ENCODE results near the gene PRELP.
"Not testable (repeated sequence)": the region's sequence is repeated elsewhere in the genome, so short reads cannot be mapped to it uniquely, and the experiment has no call there.

The PRELP gene

DNA sequence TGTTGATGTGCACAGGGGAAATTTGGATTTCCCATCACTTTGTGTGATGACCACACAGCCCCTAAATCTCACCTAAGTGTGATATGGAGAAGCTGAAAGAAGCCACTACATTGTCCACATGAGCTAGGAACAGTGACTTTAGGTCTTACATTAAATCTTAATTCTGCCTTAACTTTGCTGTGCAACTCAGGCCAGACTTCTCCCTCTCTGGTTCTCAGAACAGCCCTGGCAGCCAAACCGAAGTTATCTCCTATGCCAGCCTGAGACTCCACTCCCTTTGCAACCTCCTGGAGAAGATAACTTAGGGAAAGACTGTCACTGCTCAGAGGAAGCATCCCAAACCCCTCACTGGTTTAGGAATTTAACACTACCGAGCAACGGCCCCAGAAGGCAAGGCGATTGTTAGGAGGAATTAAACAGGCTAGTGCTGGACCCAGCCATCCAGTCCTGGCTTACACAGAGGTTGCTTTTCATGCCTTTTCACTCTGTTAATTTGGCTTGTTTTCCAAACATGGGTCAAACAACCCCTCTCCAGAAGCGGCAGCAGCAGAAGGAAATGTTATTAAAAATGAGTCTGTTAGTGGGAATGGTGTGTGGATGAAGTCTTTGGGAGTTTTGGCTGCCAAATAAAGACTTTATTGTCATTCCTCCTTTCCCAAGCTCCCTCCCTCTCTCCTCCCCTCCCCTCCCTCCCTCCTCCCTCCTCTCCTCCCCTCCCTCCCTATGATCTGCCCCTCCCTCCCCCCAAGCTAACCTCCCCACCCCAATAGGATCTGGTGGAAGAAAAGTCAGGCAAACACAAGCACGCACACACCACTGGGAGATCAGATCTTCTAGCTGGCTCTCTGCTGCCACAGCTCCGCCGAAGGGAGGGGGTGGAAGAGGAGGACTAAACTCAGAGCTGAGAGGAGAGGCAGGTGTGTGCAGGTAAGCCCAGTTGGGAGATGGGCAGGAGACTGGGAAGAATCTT, at the start of gene PRELP:
Gene PRELP (plus strand): TSS at position 795 of the 970 bp plus-strand sequence. CDS start 7,379 bp downstream, outside the sequence.
- no peak within 1 kb of the TSS for H3K27ac ChIP-seq
- no peak for DNase-seq (ENCODE audit: low read depth, low spot score)

DNA sequence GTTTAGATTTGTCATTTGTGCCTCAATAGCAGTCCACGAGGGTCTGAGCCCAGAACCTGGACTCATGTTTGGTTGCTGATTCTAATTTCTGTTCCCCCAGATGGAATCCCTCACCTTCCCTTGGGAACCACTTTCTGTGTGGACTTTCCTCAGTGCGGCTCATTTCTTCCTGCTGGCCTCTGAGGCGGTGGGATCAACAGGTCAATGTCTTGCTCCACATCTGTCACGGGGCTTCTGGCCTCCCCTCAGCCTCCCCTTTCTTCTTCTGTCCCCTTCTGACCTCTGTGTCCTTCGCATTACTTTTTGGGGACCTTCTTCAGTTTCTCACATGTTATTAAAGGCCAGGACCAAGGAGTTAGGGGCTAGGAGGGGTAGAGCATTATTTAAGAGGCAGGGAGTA, 49.2 kb upstream of the PRELP start:
- no peak for DNase-seq (ENCODE audit: low read depth, low spot score)
- no peak overlapping the region for H3K27ac ChIP-seq

DNA sequence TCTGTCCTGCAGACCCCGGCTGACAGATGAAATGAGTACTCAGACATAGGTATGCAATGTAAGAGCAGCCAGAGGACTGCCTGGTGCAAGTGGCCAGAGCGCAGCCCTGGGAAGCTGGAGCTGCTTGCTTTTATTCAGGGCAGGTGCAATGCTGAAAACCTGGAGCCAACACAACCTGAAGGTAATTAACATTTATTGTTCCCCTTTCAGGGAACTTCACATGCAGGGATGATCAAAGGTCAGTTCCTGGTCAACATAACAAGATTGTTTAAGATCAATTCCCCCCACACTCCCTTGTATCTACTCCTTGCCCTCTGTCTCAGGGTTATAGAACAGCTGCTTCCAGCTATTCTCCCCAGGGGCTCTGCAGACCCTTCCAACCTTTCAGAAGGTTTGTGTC, 48.7 kb upstream of the PRELP start:
- DNase-seq (ENCODE audit: low read depth, low spot score): no peak
- no peak overlapping the region for H3K27ac ChIP-seq

DNA sequence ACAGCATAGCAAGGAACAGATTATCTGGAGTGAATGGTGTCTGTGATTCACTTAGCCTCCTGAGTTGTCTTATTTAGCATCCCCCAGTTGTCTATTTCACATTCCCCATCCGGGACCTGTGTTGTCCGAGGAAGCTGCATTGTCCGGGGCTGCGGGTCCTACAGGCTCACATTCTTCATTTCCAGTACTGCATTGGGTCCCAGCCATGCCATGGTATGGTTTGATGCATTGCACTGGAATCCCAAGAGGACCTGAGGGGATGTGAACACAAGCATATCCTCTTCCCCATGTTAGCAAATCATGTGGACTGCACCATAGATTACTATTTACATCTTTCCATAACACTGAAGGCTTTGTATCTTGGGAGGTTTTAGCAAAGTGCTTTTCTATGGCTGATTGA, 48.2 kb upstream of the PRELP start:
- no peak overlapping the region for H3K27ac ChIP-seq
- DNase-seq (ENCODE audit: low read depth, low spot score): no peak

DNA sequence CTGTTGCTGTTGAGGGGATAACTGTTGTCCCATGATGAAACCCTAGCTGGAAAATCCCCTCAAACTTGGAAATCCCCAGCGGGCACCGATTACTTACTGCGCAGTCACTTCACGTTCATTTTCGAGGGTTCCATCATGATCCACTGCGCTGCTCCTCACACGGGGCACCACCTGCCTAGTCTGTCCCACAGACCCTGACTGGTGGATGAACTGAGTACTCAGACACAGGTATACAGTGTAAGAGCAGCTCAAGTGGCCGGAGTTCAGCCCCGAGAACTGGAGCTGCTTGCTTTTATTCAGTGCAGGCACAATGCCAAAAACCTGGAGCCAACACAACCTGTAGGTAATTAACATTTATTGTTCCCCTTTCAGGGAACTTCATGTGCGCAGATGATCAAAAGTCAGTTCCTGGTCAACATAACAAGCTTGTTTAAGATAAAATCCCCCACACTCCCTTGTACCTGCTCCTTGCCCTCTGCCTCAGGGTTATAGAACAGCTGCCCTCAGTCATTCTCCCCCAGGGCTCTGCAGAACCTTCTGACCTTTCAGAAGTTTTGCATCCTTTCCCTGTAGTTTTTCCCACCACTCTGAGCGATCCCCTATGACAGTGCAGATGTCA, 46.5 kb upstream of the PRELP start:
- DNase-seq (ENCODE audit: low read depth, low spot score): no peak
- H3K27ac ChIP-seq: no peak overlapping the region

DNA sequence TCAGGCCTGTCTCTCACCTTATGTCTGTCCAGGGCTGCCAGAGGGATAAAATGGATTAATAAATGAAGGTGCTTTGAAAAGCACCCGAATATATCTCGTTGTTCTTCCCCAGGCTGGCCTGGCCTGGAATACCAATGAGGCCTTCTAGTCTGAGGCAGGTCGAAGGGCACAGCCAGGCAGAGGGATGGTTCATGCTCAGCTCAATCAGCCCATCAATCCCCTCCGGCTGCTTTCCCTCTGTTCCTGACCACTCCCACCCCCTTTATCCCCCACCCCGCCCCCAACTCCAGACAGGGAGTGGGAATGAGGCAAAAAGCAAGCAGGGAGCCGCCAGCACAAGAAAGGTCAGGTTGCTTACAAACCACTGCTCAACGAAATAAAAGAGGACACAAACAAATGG, 40.0 kb upstream of the PRELP start:
- H3K27ac ChIP-seq: no peak overlapping the region
- DNase-seq (ENCODE audit: low read depth, low spot score): no peak

DNA sequence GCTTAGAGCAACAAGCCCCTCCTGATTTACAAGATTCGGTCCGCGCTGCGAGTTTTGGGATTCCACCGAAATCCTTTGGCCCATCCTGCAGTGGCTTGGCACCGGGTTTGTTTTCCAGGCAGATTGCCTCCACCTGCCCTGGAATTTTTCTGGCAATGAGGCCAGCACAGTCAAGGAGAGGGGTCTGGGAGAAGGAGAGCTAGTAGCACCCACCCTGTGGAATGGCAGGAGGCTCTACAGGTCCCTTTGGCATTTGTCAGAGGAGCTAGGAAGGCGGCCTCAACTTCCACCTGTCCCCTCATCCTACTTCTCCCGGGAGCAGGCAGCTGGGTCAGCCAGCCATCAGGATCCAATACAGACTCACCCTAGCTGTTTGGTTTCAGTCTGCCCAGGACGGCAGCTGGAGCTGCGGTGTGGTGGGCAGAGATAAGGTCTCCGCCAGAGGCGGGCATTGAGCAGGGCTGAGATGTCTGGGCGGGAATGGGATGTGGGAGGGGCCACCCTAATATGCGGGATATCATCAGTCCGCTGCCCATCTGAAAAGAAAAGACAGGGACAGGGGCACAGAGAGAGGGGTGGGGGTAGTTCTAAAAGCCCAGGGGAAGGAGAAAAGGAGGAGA, 37.8 kb upstream of the PRELP start:
- no peak for DNase-seq (ENCODE audit: low read depth, low spot score)

DNA sequence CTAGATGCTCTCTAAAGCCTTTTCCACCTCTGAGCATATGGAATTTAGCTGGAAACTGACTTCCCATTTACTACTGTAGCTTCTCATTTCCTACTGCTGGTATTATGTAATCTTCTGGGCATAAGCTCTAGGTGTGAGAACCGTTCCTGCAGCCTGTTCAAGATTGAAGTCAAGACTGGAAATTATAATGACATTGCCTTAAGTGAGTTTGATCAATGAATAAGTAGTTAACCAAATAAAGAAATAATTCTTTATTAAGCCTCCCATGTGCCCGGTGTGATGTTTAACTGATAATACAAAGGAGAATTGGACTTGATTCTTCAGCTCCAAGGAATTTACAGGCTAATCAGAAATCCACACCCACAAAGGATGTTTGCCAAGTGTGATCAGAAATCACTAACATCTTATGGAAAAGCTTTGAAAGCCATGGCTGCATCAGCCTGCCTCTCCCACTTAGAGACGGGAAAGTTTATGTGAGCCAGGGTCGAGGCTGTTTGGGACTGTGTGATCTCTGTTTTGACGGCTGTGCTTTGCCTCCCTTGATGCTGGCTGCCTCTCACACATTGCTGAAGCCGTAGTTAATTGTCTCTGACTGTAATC, 36.4 kb upstream of the PRELP start:
- H3K27ac ChIP-seq: no peak overlapping the region
- DNase-seq (ENCODE audit: low read depth, low spot score): no peak

More for the DNA sequence above, 37.8 kb upstream of the PRELP start:
- no peak overlapping the region for H3K27ac ChIP-seq

DNA sequence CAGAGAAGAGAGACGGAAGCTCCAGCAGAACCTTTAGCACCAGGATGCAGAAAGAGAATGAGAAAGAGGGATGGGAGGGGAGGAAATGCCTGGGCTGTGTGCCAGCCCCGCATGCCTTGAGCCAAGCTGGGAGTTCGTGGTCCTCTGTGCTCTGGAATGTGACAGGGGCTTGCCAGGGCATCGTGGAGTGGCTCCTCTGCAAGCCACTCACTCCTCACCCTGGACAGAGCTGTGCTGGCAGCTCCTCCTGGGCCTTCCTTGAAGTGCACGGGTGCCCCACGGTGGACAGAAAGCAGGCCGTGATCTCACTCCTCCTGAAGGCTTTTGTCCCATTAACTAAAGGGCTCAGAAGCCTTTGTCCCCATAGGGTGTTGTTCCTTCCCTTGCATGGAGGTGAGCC, 34.8 kb upstream of the PRELP start:
- no peak for DNase-seq (ENCODE audit: low read depth, low spot score)
- H3K27ac ChIP-seq: no peak overlapping the region

DNA sequence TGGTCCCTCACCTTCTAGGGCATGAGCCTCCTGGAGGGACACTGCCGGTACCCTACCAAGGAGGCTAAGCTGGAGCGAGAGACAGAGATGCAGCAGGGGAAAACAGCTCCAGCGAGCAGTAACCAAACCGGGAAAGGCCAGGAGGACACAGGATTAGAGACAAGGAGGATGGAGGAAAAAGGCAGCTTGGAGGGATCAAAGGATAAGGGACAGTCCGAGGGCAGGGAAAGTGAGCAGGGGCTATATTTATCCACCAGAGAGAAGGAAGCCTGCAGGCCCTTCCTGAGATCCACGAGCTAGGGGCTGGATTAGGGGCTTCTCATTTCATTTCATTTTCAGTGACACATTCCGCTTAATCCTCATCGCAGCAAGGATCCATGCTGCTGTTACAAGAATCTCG, 33.8 kb upstream of the PRELP start:
- DNase-seq (ENCODE audit: low read depth, low spot score): no peak
- no peak overlapping the region for H3K27ac ChIP-seq

DNA sequence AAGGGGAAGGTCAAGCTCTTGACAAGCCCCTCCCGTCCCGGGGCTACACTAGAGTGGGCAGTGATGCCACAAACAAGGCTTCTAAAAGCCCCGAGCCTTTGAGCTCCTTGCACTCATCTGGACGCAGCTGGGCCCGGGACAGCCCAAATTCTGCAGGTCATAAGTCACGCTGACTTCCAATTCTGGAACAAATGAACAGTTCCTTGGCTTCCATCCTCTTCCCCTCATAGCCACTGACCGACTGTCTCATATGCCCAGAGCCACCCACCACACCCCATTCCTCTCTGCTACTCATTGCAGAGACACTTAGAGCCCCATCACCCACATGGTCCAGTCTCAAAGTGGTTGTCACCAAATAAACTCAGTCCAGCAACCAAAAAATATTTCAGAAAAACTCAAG, 32.8 kb upstream of the PRELP start:
- no peak overlapping the region for H3K27ac ChIP-seq

DNA sequence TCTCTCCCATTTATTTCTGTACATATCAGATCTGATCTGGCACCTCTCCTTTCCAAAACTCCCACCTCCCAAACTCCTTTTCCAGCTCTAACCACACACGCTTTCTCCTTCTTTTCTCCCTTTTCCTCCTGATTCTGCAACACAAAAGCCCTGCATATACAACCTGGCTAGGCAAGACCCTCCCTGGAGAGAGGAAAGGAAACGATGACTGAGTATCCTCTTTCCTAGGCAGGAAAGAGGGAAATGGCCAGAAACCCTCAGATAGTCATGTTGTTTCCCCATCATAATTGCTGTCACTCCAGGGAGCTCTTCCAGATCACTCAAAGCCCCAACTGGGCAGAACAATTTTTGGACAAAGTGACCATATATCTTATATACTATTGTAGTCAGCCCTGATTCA, 32.3 kb upstream of the PRELP start:
- no peak overlapping the region for H3K27ac ChIP-seq
- DNase-seq (ENCODE audit: low read depth, low spot score): no peak

More for the DNA sequence above, 32.8 kb upstream of the PRELP start:
- DNase-seq (ENCODE audit: low read depth, low spot score): no peak

DNA sequence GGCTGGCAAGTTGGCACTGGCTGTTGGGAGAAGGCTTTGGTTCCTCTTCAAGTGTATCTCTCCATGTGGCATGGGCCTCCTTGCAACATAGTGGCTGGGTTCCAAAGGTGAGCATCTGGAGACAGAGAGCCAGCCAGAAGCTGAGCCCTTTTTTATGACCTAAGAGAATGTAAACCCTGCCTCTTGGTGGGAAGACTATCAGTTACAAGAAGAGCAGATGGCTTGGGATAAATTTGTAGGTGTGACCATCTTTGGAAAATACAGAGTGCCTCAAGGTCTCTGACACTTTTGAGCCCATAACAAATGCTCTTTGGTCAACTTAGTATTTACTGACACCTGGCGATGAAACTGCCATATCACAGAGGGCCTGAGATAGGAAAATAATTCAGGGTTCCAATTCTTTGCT, 31.4 kb upstream of the PRELP start:
- no peak overlapping the region for H3K27ac ChIP-seq
- DNase-seq (ENCODE audit: low read depth, low spot score): no peak

DNA sequence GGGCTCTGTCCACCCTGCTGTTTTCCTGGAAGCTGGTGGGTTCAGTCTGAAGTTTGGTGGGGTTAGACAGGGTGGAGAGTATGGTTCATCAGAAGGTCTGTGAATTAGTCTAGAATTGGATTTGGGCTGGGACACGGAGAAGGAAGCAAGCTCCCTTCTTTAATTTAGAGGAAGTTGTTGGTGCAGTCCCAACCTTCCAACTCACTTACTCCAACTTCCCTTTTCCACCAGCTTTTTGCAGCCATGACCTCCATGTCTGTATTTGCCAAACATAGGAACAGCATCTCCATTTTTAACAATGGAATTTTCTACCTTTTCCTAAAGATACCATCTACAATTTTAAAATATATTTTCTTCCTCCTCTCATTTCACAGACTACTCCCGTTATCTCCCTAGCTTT, 28.5 kb upstream of the PRELP start:
- H3K27ac ChIP-seq: no peak overlapping the region
- no peak for DNase-seq (ENCODE audit: low read depth, low spot score)

DNA sequence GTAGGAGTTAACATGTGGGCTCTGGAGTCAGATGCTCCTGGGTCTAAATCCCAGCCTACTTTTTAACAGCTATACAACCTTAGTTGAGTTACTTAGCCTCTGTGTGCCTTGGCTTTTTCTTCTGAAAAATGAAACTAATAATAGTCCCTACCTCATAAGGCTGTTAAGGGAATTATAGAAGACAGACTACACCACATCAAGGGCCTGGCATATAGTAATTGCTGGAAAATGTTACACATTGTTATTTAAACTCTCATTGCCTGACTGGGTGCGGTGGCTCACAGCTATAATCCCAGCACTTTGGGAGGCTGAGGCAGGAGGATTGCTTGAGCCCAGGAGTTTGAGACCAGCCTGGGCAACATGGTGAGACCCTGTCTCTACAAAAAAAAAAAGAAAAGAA, 28.0 kb upstream of the PRELP start:
- DNase-seq (ENCODE audit: low read depth, low spot score); H3K27ac ChIP-seq: not testable (repeated sequence)

DNA sequence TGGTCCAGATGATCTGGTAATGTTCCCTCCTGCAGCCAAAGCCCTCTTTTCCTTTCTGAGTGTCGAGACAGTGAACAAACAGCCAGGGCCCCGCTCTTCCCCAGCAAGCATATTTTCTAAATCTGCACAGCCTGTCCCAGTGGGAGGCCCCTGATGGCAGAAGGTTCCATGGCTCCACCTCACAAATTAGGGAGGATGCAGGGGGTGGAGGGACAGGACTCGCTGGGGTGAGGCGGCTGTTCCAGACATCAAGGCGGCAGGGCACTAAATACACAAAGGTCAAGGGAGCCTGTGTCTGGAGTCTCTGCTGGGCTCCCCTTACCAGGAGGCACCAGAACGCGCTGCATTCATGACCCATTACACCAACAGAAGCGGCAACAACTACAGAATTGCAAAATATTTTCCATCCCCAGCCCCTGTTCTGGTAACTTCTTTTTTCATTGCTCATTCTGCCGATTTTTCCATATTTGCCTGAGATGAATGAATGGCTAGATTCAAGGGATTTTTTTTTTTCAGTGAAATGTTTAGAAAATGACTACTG, 27.0 kb upstream of the PRELP start:
- no peak for DNase-seq (ENCODE audit: low read depth, low spot score)
- no peak overlapping the region for H3K27ac ChIP-seq

DNA sequence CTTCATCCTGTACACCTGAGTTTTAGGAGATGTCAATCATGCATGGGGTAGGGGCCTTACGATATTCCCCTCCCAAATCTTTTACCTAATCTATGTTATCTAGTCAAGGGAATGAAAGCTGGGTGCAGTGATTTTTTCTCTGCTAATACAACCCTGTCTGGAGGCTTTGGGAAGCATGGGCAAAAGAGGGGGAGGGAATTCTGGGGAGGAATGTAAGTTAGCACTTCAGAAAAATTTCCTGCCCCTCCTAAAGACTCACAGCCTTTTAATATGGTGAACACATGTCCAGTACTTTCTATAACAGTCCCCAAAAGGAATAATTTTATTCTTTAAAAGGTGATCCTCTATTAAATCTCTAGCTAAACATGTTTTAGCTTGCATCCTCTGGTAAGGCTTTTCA, 25.6 kb upstream of the PRELP start:
- DNase-seq (ENCODE audit: low read depth, low spot score): no peak
- no peak overlapping the region for H3K27ac ChIP-seq

DNA sequence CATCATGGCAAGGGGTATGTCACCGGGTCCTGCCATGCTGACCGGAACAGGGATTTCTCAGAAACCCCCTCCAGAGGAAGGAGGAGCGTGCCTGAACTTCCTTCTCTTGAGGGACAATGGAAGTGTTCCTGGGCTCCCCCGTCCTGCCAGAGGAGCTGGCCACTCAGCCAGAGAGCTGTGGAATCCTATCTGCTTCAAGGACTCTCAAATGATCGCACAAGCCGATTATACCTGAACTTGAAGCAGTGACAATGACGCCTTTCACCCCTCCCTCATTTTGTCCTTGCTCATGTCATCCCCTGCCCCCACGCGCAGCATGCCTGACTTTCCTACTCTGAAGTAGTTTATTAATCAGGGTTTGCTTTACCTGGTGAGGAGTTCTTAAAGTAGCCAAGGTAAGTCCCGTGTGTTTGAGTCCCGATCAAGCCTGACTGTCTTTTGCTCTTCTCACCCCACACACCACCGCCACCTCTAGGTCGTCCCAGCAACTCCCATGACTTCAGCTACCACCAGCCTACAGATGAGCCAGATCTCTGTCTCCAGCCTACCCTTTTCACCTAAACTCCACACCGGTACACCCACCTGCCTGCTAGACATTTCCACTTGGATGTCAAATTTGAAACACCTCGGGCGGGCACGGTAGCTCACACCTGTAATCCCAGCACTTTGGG, 25.0 kb upstream of the PRELP start:
- DNase-seq (ENCODE audit: low read depth, low spot score): no peak
- H3K27ac ChIP-seq: no peak overlapping the region

DNA sequence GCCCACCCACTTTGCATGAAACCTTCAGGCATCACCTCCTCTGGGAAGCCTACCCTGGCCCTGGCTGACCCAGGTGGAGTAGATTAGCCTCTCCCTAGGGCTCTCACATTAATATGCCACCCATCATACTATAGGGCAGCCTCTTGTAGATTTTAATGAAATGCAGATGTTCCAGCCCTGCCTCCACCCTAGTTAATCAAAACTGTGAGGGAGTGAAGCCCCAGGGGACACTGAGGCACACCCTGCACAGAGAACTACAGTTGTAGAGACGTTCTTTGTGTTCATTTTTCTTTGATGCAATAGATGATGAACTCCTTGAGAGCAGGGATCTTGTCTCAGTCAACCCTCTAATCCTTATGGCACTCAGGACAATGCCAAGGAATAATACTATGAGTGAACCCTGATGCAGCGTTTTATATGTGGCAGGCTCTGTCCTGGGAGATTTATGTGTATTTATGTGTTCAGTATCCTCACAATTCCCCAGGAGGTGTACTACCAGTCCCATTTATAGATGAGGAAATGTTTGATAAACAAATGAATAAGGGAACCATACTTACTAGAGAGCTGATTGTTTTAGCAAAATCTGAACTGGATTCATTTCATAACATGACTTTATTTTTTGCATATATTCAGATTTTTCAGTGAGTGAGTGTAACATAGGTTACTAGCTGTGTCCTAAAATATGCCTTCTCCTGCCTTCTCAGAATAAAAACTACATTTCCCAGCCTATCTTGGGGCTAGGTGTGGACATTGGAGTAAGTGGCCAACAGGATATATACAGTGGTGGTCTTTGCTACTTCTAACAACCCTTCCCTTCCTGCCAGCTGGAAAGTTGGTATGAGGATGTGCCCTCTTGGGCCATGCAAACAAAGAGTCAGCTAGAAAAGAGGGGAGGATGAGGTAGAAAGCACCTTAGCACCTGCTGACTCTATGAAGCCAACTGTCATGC, 23.5 kb upstream of the PRELP start:
- no peak for DNase-seq (ENCODE audit: low read depth, low spot score)
- no peak overlapping the region for H3K27ac ChIP-seq

Measured in epithelial cell of prostate (primary cell).